GM19193 (cell line): Measurements from ENCODE around the gene FCRL2.

Source experiments
- POLR2A ChIP-seq: IDR thresholded peaks from 4 replicates; pipeline ENCODE4 v1.6.1; 2011; ENCODE audit not compliant: insufficient read depth, insufficient read length; ENCODE audit errors: extremely low read depth

The FCRL2 gene, protein sequence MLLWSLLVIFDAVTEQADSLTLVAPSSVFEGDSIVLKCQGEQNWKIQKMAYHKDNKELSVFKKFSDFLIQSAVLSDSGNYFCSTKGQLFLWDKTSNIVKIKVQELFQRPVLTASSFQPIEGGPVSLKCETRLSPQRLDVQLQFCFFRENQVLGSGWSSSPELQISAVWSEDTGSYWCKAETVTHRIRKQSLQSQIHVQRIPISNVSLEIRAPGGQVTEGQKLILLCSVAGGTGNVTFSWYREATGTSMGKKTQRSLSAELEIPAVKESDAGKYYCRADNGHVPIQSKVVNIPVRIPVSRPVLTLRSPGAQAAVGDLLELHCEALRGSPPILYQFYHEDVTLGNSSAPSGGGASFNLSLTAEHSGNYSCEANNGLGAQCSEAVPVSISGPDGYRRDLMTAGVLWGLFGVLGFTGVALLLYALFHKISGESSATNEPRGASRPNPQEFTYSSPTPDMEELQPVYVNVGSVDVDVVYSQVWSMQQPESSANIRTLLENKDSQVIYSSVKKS

DNA sequence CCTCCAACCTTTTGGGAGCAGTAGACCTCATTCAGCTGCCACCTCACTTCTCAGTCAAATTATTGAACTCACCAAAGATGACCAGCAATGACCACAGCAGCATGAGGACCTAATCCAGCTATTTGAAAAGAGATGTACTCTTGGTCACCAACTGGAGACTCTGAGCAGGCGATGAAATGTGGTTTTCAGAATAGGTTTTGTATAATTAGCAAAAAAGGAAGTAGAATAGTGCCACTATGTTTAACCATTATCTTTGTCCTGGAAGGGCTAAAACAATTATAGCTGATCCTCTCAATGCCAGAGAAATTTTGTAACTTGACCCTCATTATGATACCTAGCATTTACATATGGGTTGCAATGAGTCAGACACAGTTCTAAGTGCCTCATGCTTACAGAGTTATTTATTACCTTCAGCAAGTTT, at the start of gene FCRL2:
Gene FCRL2 (minus strand): TSS at position 162 of the 421 bp plus-strand sequence. CDS start 59 bp downstream, at position 103.
- TF ChIP-seq POLR2A: no peak

DNA sequence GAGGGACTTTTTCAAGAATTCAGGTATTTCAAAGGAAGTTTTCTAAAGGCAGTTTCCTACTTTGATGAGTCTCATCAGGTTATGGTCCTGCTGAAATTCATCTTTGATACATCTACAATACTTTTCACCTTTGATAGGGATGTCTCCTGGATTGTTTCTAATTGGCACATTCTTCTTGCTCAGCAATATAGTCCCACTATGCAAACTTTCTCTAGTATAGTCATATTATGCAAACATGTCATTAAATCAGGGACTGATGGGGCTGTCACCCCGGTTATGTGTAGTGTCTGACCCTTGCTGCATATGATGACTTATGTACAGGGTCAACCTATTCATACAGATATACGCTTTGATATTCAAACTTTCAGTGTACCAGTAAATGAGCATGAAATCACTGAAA, 43.4 kb upstream of the FCRL2 start:
- no peak for TF ChIP-seq POLR2A

DNA sequence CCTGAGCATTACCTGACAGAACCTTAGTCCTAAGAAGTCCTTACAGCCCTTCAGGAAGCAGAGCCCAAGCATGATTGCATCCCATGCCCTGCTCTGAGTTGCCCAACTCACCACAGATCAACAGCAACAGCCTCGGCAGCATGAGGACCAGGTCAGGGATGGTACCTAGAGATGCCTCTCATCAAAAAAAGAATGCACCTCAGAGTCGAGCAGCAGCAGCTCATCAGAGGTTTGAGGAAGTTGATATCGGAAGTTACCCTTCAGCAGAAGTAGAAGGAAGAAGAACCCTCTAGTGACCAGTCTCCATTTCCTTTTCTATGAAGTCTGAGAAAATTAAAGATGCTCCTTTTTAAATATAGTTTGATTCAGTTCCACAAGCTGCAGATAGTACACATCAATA, 43.0 kb upstream of the FCRL2 start, which contains the start of gene FCRL1:
Gene FCRL1 (minus strand): TSS at position 225 of the 400 bp plus-strand sequence. CDS start 83 bp downstream, at position 142.
- no peak for TF ChIP-seq POLR2A

DNA sequence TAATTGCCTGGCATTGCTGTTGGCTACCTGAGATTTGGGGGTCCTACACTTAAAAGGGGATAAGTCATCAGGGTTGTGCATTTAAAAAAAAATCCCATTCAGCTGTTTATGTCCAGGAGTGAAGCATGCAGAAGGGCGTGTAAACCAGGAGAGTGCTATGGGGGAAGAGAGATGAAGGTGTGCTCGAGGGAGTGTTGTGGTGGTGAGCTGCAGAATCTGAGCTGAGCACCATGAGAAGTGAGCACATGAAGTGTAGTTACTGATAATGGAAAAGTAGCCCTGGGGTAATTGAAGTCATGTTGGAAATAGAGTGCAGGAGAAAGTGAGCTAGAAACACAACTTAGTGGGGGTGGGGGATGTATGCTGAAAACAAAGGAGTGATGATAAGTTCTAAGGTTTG, 42.3 kb upstream of the FCRL2 start:
- no peak for TF ChIP-seq POLR2A

DNA sequence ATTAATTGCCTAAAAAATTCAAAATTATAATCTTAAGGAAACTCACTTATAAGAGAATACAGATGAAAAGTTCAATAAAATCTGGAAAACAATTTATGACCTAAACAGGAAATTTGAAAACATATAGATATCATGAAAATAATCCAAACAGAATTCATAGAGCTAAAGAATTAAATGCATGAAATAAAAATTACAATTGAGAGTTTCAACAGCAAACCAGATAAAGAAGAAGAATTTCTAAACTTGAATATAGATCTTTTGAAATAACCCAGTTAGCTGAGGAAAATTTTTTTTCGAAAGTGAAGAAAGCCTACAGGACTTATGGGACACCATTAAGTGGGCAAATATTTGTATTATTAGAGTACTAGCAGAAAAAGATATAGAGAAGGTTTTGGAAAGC, 36.3 kb upstream of the FCRL2 start:
- TF ChIP-seq POLR2A: no peak

DNA sequence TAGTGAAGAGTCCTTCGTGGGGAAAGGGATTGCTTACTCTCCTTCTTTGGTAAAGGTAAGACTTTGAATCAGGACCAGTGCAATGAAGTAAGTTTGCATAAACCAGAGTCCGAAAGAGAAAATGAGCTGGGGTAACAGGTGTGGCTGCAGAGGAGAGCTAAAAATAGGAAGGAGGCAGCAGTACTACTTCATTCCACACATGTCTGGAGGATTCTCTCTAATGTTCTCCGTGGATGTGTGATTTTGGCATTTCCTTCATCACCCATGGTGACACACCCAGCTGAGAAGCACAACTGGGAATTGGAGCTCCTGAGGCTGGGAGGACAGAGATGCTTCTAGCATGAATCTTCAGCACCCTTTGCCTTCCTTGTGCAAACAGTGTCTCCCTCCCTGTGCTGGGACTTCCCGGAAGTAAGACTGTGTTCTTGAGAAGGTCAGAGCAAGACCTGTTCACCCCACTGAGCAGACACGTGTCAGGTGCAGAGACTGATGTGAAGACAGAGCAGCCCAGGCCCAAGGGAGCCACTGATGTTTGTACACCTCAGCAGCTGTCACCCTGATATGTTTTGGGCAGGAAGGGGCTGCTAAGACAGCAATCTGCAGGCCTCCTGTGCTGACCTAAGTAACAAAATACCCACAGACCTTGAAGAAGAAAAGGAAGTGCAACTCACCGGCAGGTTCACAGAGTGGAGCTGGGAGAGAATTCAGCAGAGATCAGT, 29.7 kb upstream of the FCRL2 start:
- no peak for TF ChIP-seq POLR2A

DNA sequence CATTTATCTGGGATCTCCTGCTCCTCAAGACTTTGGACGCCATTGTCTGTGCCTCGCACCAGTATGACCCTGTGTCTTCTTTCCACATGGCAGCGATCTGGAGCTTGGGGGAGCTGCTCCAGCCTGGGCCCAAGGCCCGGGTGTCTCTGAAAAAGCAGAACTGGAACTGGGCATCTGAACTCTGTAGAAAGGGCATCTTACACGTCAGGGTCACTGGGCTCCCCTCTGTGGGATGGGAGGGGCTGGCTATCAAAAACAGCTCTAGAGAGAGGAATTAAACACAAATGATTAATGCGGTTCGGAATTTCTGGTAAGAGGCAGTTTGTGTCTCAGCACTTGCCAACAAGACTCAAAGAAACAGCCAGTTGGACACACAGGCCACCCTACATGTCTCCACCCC, 26.9 kb upstream of the FCRL2 start:
- no peak for TF ChIP-seq POLR2A

DNA sequence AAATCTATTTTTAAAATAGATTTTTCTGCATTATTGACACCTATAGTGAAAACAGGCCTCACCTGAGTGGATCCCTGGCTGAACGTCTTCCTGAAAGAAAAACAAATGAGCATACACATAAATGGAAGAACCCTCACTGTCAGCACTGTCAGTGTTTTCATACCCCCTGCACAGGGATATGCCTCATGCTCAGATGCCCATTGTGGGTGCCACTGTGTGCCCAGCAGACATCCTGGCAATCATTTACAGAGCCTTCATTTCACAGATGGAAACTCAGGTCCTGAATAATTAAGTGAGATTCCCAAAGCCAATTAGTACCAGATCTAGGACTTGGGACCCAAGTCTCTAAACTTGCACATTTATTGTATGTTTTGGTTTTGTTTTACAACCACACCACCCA, 23.1 kb upstream of the FCRL2 start:
- no peak for TF ChIP-seq POLR2A

DNA sequence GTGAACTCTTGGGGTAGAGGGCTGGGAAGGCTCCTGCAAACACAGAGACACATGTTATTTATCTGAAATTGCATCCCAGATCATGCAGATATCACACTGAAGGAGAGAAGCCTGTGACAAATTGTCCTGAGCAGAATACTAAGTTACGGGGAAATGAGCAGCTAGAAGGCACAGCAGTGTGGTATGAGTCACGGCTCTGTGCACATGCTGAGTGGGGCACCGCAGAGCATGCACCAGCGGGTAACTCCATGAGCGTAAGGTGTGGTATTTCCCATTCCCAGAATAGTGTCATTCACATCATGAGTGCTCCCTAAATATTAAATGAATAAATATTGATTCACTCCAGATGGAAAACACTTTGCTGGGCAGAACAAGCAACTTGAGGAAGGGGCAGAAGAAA, 21.3 kb upstream of the FCRL2 start:
- TF ChIP-seq POLR2A: no peak

DNA sequence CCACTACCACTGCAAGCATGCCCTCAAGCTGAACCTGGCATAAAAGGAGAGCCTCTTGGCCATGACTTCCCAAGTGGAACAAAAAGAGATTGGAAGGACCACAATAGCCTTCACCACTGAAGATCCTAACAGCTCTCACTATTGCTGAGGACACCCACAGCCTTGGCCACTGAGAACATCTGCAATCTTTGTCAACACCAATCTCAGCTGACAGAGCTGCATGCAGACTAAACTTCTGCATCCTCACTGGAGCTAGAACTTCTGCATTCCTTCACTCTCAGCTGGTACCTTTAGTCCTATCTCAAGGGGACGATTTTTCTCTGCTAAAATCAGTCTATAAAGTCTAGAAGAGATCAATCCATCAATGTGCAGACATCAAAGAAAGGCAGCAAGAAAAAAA, 8.3 kb upstream of the FCRL2 start:
- TF ChIP-seq POLR2A: no peak

DNA sequence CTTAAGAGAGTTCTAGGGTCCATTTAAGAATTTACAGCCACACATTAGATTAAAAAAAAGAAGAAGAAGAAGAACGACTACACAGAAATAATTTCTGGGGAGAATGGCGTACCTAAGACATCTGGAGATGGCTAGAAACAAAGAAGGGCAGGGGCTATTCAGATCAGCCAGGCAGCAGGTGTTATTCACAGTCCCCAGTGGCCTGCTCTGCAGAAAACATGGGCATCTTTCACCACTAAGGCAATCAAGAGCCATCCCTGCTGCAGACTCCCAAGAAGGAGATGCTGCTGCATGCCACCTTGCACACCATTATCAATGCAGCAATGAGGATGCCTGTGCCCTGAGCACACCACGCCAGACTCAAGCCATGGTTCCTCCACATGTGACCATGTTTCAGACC, 7.9 kb upstream of the FCRL2 start:
- no peak for TF ChIP-seq POLR2A

DNA sequence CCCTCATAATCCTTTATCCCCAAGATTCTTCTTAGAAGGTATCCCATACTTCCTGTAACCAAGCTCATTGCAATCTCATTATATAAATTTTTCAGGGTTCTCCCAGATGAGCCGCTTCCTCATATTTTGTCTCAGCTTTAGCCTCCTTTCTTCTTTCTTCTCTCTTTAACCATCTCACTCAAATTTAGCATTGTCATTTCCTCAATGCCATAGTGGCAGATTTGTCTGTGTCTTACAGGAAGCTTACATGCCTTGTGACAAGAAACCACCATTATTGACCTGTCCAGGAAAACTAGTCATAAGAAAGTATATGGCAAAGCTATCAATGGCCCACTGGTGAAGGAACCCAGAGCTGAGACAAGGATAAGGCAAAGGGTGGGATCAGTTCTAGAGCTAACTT, 6.0 kb upstream of the FCRL2 start:
- no peak for TF ChIP-seq POLR2A

DNA sequence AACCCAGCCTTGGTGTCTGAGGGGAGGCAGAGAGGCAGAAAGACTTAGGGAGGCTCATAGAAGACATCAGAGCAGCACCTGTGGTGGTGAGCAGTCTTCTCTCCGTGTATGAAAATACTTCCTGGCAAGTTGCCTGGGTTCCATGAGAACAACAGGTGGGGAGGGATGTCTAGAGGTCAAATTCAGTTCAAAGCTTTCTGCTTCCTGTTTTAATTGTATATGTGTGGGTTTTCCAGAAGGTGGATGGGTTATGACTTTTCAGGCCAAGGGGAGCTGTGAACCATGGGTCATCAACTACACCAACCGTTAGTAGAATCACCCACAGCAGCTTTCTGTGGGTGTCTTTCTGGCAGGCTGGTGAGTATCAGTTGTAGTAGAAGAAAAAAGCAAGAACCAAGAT, 4.1 kb upstream of the FCRL2 start:
- TF ChIP-seq POLR2A: no peak

DNA sequence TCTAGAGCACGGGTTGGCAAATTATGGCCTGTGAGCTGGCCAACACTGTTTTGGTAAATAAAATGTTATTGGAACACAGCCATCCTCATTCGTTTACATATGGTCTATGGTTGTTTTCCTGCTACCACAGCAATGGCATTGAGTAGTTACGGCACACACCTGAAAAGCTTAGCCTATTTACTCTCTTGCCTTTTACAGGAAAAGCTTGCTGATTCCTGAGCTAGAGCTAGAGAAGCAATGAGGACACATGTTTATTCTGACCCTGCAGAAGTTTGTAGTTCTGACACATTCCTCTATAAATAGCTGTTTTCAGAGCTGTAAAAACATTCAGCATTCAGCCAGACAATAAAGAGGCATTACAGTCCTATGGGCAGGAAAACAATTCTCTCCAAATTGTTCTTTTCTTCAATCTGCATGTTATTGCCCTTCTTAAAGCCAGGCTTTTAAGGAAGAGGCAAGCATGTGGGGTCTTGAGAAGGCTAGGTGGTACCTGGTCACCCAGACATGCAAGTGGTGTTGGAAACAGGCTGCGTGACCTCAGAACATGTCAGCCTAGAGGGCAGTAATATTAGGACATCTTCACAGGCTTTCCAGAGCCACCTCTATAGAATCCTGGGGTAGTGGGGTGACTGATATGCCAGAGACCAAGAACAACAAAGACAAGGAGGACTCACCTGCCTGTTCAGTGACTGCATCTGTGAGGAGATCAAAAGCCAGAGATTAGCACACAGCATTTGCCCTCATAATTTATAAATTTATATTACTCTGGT, 1.6 kb downstream of the FCRL2 start:
- TF ChIP-seq POLR2A: no peak

DNA sequence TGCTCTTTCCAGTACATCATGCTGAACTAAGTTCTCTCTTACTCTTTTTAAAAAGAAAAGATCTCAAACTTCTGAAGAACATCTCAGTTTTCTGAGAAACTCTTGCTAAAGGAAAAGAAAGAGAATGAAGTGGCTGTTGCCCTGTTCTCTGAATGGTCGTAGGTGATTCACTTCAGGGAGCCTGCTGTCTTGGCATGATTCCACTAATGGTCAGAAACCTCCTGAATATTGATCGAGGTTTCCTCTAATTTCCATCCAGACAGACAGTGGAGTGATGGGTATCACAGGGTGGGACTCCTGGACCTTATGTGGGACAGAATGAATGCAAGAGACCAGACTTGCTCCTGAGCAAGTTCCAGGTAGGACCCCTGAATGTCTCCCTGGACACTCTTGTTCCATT, 2.5 kb downstream of the FCRL2 start:
- TF ChIP-seq POLR2A: no peak
